ENCODE results near the gene CELA3B. TPM values are rescaled to one million over a fixed set of nuclear protein-coding genes. Genes with fewer than 3 reads are reported as not detected.

CELA3B gene
- total and polyA plus RNA-seq, 2 of the 8 experiments (the other 6 are each of a cell fraction or from before 2014, with no cell fraction given) = not detected

GRCh38 chr1:21961799-21962198 is 15.0 kb upstream of the CELA3B start:
- H3K79me1 ChIP-seq (ENCODE audit: low read depth, low read length) = no peaks in the 10 kb centered on the region
- ChIA-PET POLR2A (ENCODE audit: partially characterized antibody) (interaction anchor here (0.9 to 2.2 kb wide), 3 partner anchors 17 to 37 kb away, joined by 3 to 7 read pairs (median 3); no protein-coding TSS in a partner anchor), CTCF (ENCODE audit: partially characterized antibody) (interaction anchor here (0.6 to 2.6 kb wide), 3 partner anchors 11 to 281 kb away, joined by 3 to 14 read pairs (median 5); no protein-coding TSS in a partner anchor)
- no peaks in the 10 kb centered on the region for H3K36me3 ChIP-seq (ENCODE audit: control insufficient read depth in 2 of 4, insufficient read depth in 4 of 4, low read length in 3 of 4)
- H4K91ac ChIP-seq (replicated peaks; ENCODE audit: insufficient read length, low read length) = peak overlapping the region; percentile 10
- DNase-seq (ENCODE audit: low read depth in 1 of 2, low spot score in 2 of 2) (no peak), FAIRE-seq (no peak)
- no peak overlapping the region for H3K4me3 ChIP-seq (ENCODE audit: extremely low read depth in 1 of 4, insufficient read depth in 2 of 4, low read depth in 3 of 4, low read length in 4 of 4)
- no peak overlapping the region for H3K18ac ChIP-seq (ENCODE audit: extremely low read depth, low read length)
- no peaks in the 10 kb centered on the region for H3K27me3 ChIP-seq (replicated peaks in 1 of 4; ENCODE audit: control insufficient read depth in 3 of 4, extremely low read depth in 1 of 4, insufficient read depth in 3 of 4, low read length in 3 of 4)
- TF ChIP-seq ZNF274 (IDR thresholded peaks at IDR 0.05; ENCODE audit: borderline replicate concordance, extremely low read depth, low read length) (no peak), SIN3A (conservative IDR thresholded peaks at IDR 0.05 in 1 of 2, IDR thresholded peaks at IDR 0.05 in 1 of 2; ENCODE audit: low read depth in 1 of 2, low read length in 2 of 2) (no peak), JUN (IDR thresholded peaks at IDR 0.05; ENCODE audit: low read depth, low read length) (no peak), KDM5A (IDR thresholded peaks at IDR 0.05; ENCODE audit: low read length) (no peak), SIRT6 (IDR thresholded peaks at IDR 0.05; ENCODE audit: low read length) (no peak), SP4 (IDR thresholded peaks at IDR 0.05; ENCODE audit: low read length) (no peak), MAFK (IDR thresholded peaks at IDR 0.05; ENCODE audit: low read depth, low read length) (no peak), KDM4A (IDR thresholded peaks at IDR 0.05; ENCODE audit: low read depth, low read length, severe bottlenecking) (no peak), POU5F1 (IDR thresholded peaks at IDR 0.05; ENCODE audit: low read depth, low read length) (no peak)
- no peaks in the 10 kb centered on the region for H3K79me2 ChIP-seq (ENCODE audit: control insufficient read depth in 1 of 2, insufficient read depth in 2 of 2, low read length in 2 of 2)
- H3K56ac ChIP-seq (replicated peaks; ENCODE audit: insufficient read length, low read depth, low read length) = no peak overlapping the region
- no peak overlapping the region; a peak in 1 of 7 replicates for H3K9ac ChIP-seq (replicated peaks in 1 of 4; ENCODE audit: extremely low read depth in 1 of 4, low read depth in 3 of 4, low read length in 3 of 4)
- no peak overlapping the region for H3K14ac ChIP-seq (ENCODE audit: insufficient read length)
- 100% methylated on average over 2 of the region's 2 CpGs; no CpG with 5 or more reads in 1 of the 2 experiments for WGBS, 2 experiments (ENCODE audit: extremely low coverage in 1 of 2, insufficient coverage in 1 of 2, insufficient read length in 1 of 2, insufficient replicate concordance in 2 of 2, low coverage in 1 of 2, low lambda C conversion rate in 2 of 2, missing lambda C conversion rate in 1 of 2)
- no peaks in the 10 kb centered on the region for H4K20me1 ChIP-seq (replicated peaks in 1 of 2; ENCODE audit: control insufficient read depth in 1 of 2, insufficient read depth in 2 of 2, low read length in 2 of 2)
- H2BK20ac ChIP-seq (ENCODE audit: low read length) = no peak overlapping the region
- no peak overlapping the region for H3K4ac ChIP-seq (replicated peaks; ENCODE audit: insufficient read length, low read depth, low read length)
- H2AK5ac ChIP-seq (ENCODE audit: low read depth, low read length) = no peak overlapping the region
- no peak overlapping the region; the same call in 1 of the 2 replicates for H2BK12ac ChIP-seq (ENCODE audit: low read depth, low read length)
- no peak overlapping the region for H3K27ac ChIP-seq (ENCODE audit: low read depth, low read length)
- no peak overlapping the region for H2BK15ac ChIP-seq (ENCODE audit: low read length)
- no peaks in the 10 kb centered on the region for H3K23me2 ChIP-seq (ENCODE audit: low read depth, low read length)
- H2BK120ac ChIP-seq (replicated peaks; ENCODE audit: low read depth, low read length) = no peak overlapping the region
- no peak overlapping the region for H3K4me2 ChIP-seq (ENCODE audit: insufficient read depth in 1 of 2, low read depth in 2 of 2, low read length in 2 of 2)
- no peaks in the 10 kb centered on the region for H3K9me3 ChIP-seq (ENCODE audit: insufficient read depth in 2 of 2, low read depth in 1 of 2, low read length in 1 of 2)
- H4K8ac ChIP-seq (ENCODE audit: extremely low read depth, insufficient read depth, low read length) = 0 out of 2 replicates have a peak overlapping the region, but pooled peaks have one; percentile 16
- H2AFZ ChIP-seq (ENCODE audit: low read length) = no peak overlapping the region
- no peak overlapping the region for H4K5ac ChIP-seq (ENCODE audit: insufficient read length, low read depth, low read length)
- H3K4me1 ChIP-seq (replicated peaks in 1 of 4; ENCODE audit: control insufficient read depth in 3 of 4, insufficient read depth in 4 of 4, low read length in 3 of 4) = peaks cover 0 to 10% (median 6%) of the 10 kb centered on the region in 4 experiments; a peak in 6 of 7 replicates
- no peak overlapping the region for H2BK5ac ChIP-seq (ENCODE audit: low read depth, low read length)
- H3K23ac ChIP-seq (ENCODE audit: insufficient read length) = no peak overlapping the region

All from H1 (cell line).